ENCODE results near the gene BMP2K. TPM values are rescaled to one million over a fixed set of nuclear protein-coding genes. Genes with fewer than 3 reads are reported as not detected.

BMP2K gene
- total RNA-seq, 1 experiment from 2014 or later, result 45.6 TPM

- Mint-ChIP-seq H3K36me3 (ENCODE audit: insufficient read depth, unreplicated experiment) (no peaks in the 10 kb centered on the region), H3K9me3 (ENCODE audit: unreplicated experiment) (no peaks in the 10 kb centered on the region), H3K4me3 (ENCODE audit: unreplicated experiment) (no peak overlapping the region), H3K27me3 (ENCODE audit: insufficient read depth, unreplicated experiment) (peaks cover 32% of the 10 kb centered on the region), H3K27ac (ENCODE audit: unreplicated experiment) (no peak overlapping the region), H3K4me1 (ENCODE audit: low read depth, unreplicated experiment) (no peaks in the 10 kb centered on the region)
- no peak for TF ChIP-seq CTCF (IDR thresholded peaks at IDR 0.05; ENCODE audit: insufficient read depth in 1 of 2, low read depth in 1 of 2, low read length in 1 of 2, severe bottlenecking in 1 of 2, unreplicated experiment in 1 of 2)
- DNase-seq, result no peak
- no peaks in the 10 kb centered on the region for H3K27me3 ChIP-seq (replicated peaks; ENCODE audit: control insufficient read depth, insufficient read depth, low read length)
- H3K4me1 ChIP-seq, result no peaks in the 10 kb centered on the region
- H3K36me3 ChIP-seq (ENCODE audit: control insufficient read depth, insufficient read depth, low read length), result no peaks in the 10 kb centered on the region
- ChIA-PET POLR2A (no interaction called here), CTCF (no interaction called here)
- no peaks in the 10 kb centered on the region for H3K9me3 ChIP-seq
- H3K4me3 ChIP-seq (ENCODE audit: low read depth, low read length), result no peak overlapping the region
- intact Hi-C loops (cut with micrococcal nuclease; ENCODE audit: unreplicated experiment), result no loop called here
- BruUV-seq (replicated peaks), result no TSS peak
Measured at GRCh38 chr4:78945651-78946179, 169.6 kb downstream of the BMP2K start.

GRCh38 chr4:78949735-78950134, 173.6 kb downstream of the BMP2K start:
- ChIA-PET CTCF (no interaction called here), POLR2A (no interaction called here)
- Mint-ChIP-seq H3K27ac (ENCODE audit: unreplicated experiment) (no peak overlapping the region), H3K4me1 (ENCODE audit: low read depth, unreplicated experiment) (no peaks in the 10 kb centered on the region), H3K4me3 (ENCODE audit: unreplicated experiment) (no peak overlapping the region), H3K27me3 (ENCODE audit: insufficient read depth, unreplicated experiment) (peaks cover 26% of the 10 kb centered on the region), H3K36me3 (ENCODE audit: insufficient read depth, unreplicated experiment) (no peaks in the 10 kb centered on the region), H3K9me3 (ENCODE audit: unreplicated experiment) (no peaks in the 10 kb centered on the region)
- Histone ChIP-seq H3K4me3 (ENCODE audit: low read depth, low read length) (no peak overlapping the region), H3K27me3 (replicated peaks; ENCODE audit: control insufficient read depth, insufficient read depth, low read length) (no peaks in the 10 kb centered on the region), H3K9me3 (no peaks in the 10 kb centered on the region), H3K4me1 (no peaks in the 10 kb centered on the region), H3K36me3 (ENCODE audit: control insufficient read depth, insufficient read depth, low read length) (no peaks in the 10 kb centered on the region)
- BruUV-seq (replicated peaks), result no TSS peak
- DNase-seq, result no peak
- intact Hi-C loops (cut with micrococcal nuclease; ENCODE audit: unreplicated experiment), result loop anchor here (5.0 to 10.0 kb wide), 3 partner anchors 265 to 968 kb away; no protein-coding TSS in a partner anchor
- TF ChIP-seq CTCF (IDR thresholded peaks at IDR 0.05; ENCODE audit: insufficient read depth in 1 of 2, low read depth in 1 of 2, low read length in 1 of 2, severe bottlenecking in 1 of 2, unreplicated experiment in 1 of 2), result no peak

GRCh38 chr4:78951862-78952472, 175.8 kb downstream of the BMP2K start:
- peaks cover 18% of the 10 kb centered on the region for H3K27me3 Mint-ChIP-seq (ENCODE audit: insufficient read depth, unreplicated experiment)
- no peaks in the 10 kb centered on the region for H3K4me1 Mint-ChIP-seq (ENCODE audit: low read depth, unreplicated experiment)
- no peak overlapping the region for H3K4me3 ChIP-seq (ENCODE audit: low read depth, low read length)
- no TSS peak for BruUV-seq (replicated peaks)
- POLR2A ChIA-PET, result no interaction called here
- no peaks in the 10 kb centered on the region for H3K4me1 ChIP-seq
- H3K27me3 ChIP-seq (replicated peaks; ENCODE audit: control insufficient read depth, insufficient read depth, low read length), result no peaks in the 10 kb centered on the region
- DNase-seq, result peak in 1 of 2 experiments; percentile 49
- peak; percentile 53 to 55 for TF ChIP-seq CTCF (IDR thresholded peaks at IDR 0.05; ENCODE audit: insufficient read depth in 1 of 2, low read depth in 1 of 2, low read length in 1 of 2, severe bottlenecking in 1 of 2, unreplicated experiment in 1 of 2)
- H3K27ac Mint-ChIP-seq (ENCODE audit: unreplicated experiment), result no peak overlapping the region
- no peaks in the 10 kb centered on the region for H3K9me3 Mint-ChIP-seq (ENCODE audit: unreplicated experiment)
- CTCF ChIA-PET, result interaction anchor here (0.6 to 0.7 kb wide), 2 partner anchors 11 to 1251 kb away, joined by 3 read pairs; no protein-coding TSS in a partner anchor
- no peak overlapping the region for H3K4me3 Mint-ChIP-seq (ENCODE audit: unreplicated experiment)
- no peaks in the 10 kb centered on the region for H3K9me3 ChIP-seq
- H3K36me3 Mint-ChIP-seq (ENCODE audit: insufficient read depth, unreplicated experiment), result no peaks in the 10 kb centered on the region
- no peaks in the 10 kb centered on the region for H3K36me3 ChIP-seq (ENCODE audit: control insufficient read depth, insufficient read depth, low read length)
- intact Hi-C loops (cut with micrococcal nuclease; ENCODE audit: unreplicated experiment), result loop anchor here (1.0 to 10.0 kb wide), 8 partner anchors 91 to 1384 kb away; no protein-coding TSS in a partner anchor
